Neural progenitor cell (in vitro differentiated cells): ENCODE measurements around the gene MAGED1. TPM values are rescaled to one million over a fixed set of nuclear protein-coding genes. Genes with fewer than 3 reads are reported as not detected.

Source experiments
- DNase-seq: peaks from one replicate; pipeline ENCODE4 v3.0.0-alpha.2; 2016; ENCODE audit warnings: low spot score
- H2AFZ ChIP-seq: fragments of 200-600 bp; sonication (generic); replicated peaks from 2 replicates; pipeline ENCODE4 v1.6.1; 2016; ENCODE audit warnings: antibody characterized with exemption
- H3F3A ChIP-seq: fragments of 200-600 bp; sonication (generic); 2 replicates; pipeline ENCODE4 v1.6.1; 2016; ENCODE audit warnings: antibody characterized with exemption, low read depth
- H3K27ac ChIP-seq: fragments of 200-600 bp; sonication (generic); 2 replicates; pipeline ENCODE4 v1.5.1; 2016; ENCODE audit warnings: mild to moderate bottlenecking
- H3K27me3 ChIP-seq: fragments of 200-600 bp; sonication (generic); 2 replicates; pipeline ENCODE4 v1.6.1; 2016; ENCODE audit warnings: mild to moderate bottlenecking, moderate library complexity
- H3K36me3 ChIP-seq: fragments of 200-600 bp; sonication (generic); 2 replicates; pipeline ENCODE4 v1.5.1; 2016
- H3K4me1 ChIP-seq: fragments of 200-600 bp; sonication (generic); 2 replicates; pipeline ENCODE4 v1.6.1; 2016; ENCODE audit warnings: mixed run types
- H3K4me2 ChIP-seq: fragments of 200-600 bp; sonication (generic); 2 replicates; pipeline ENCODE4 v1.6.1; 2016
- H3K4me3 ChIP-seq: fragments of 200-600 bp; sonication (generic); 2 replicates; pipeline ENCODE4 v1.5.1; 2016
- H3K79me2 ChIP-seq: fragments of 200-600 bp; sonication (generic); 2 replicates; pipeline ENCODE4 v1.6.1; 2016; ENCODE audit warnings: low read depth
- H3K9ac ChIP-seq: fragments of 200-600 bp; sonication (generic); 2 replicates; pipeline ENCODE4 v1.6.1; 2016
- H3K9me3 ChIP-seq: fragments of 200-600 bp; sonication (generic); 2 replicates; pipeline ENCODE4 v1.5.1; 2016; ENCODE audit warnings: low read depth
- H4K20me1 ChIP-seq: fragments of 200-600 bp; sonication (generic); 2 replicates; pipeline ENCODE4 v1.6.1; 2016; ENCODE audit warnings: low read depth
- H3K27ac Mint-ChIP-seq: 3 replicates; pipeline ENCODE4 v1.8.0; 2021; ENCODE audit warnings: mixed read lengths
- H3K27me3 Mint-ChIP-seq: 2 replicates; pipeline ENCODE4 v1.8.0; 2022; ENCODE audit warnings: low read depth, mild to moderate bottlenecking, inconsistent platforms, moderate library complexity, mixed read lengths; ENCODE audit not compliant: insufficient read depth
- H3K36me3 Mint-ChIP-seq: 3 replicates; pipeline ENCODE4 v1.8.0; 2021; ENCODE audit warnings: mixed read lengths
- H3K4me1 Mint-ChIP-seq: 3 replicates; pipeline ENCODE4 v1.8.0; 2021; ENCODE audit warnings: mixed read lengths
- H3K4me3 Mint-ChIP-seq: 3 replicates; pipeline ENCODE4 v1.8.0; 2021; ENCODE audit warnings: mild to moderate bottlenecking, moderate library complexity, mixed read lengths
- H3K9me3 Mint-ChIP-seq: 3 replicates; pipeline ENCODE4 v1.8.0; 2020; ENCODE audit warnings: mixed read lengths
- EZH2 ChIP-seq: fragments of 200-600 bp; sonication (generic); IDR thresholded peaks from 2 replicates; pipeline ENCODE4 v1.6.1; 2017; ENCODE audit warnings: antibody characterized with exemption, mild to moderate bottlenecking, moderate library complexity
- EZH2phosphoT487 ChIP-seq: fragments of 200-600 bp; sonication (generic); IDR thresholded peaks from 2 replicates; pipeline ENCODE4 v1.6.1; 2017; ENCODE audit warnings: antibody characterized with exemption
- total RNA-seq: library from RNA; depleted of rRNA; stranded (reverse); fragments of >200 nt; gene quantifications from 2 replicates; pipeline ENCODE4 v1.2.3, GENCODE V29; 2015; ENCODE audit warnings: low replicate concordance
- TF ChIP-seq, protein P1 (sequence below): fragments of 200-600 bp; sonication (generic); IDR thresholded peaks from 2 replicates; pipeline ENCODE4 v1.5.1; 2017; ENCODE audit warnings: antibody characterized with exemption, mild to moderate bottlenecking

The MAGED1 gene
- total RNA-seq, 1 donor from 2014 or later, result 133 TPM

DNA sequence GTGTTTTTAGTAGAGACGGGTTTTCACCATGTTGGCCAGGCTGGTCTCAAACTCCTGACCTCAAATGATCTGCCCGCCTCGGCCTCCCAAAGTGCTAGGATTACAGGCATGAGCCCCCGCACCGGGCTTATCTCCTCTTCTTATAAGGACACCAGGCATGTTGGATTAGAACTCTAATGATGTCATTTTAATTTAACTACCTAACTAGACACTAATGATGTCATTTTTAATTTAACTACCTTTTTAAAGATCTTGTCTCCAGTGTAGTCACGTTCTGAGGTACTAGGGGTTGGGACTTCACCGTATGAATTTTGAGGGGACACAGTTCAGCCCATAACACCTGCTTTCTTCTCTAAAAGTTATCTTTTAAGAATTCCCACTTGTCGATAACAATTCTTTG, 37.7 kb upstream of the MAGED1 start:
- no peak overlapping the region for H3K4me2 ChIP-seq
- H3K27me3 ChIP-seq, result no peaks in the 10 kb centered on the region
- no peaks in the 10 kb centered on the region for H3K27me3 Mint-ChIP-seq
- H3K79me2 ChIP-seq, result peaks cover 33% of the 10 kb centered on the region
- no peak overlapping the region for H3K4me3 Mint-ChIP-seq
- H3K9ac ChIP-seq, result no peak overlapping the region
- H4K20me1 ChIP-seq, result peaks cover 21% of the 10 kb centered on the region
- peaks cover 15% of the 10 kb centered on the region for H3K9me3 ChIP-seq
- no peak overlapping the region for H3K27ac ChIP-seq
- TF ChIP-seq EZH2phosphoT487, result no peak
- TF ChIP-seq, protein P1, sequence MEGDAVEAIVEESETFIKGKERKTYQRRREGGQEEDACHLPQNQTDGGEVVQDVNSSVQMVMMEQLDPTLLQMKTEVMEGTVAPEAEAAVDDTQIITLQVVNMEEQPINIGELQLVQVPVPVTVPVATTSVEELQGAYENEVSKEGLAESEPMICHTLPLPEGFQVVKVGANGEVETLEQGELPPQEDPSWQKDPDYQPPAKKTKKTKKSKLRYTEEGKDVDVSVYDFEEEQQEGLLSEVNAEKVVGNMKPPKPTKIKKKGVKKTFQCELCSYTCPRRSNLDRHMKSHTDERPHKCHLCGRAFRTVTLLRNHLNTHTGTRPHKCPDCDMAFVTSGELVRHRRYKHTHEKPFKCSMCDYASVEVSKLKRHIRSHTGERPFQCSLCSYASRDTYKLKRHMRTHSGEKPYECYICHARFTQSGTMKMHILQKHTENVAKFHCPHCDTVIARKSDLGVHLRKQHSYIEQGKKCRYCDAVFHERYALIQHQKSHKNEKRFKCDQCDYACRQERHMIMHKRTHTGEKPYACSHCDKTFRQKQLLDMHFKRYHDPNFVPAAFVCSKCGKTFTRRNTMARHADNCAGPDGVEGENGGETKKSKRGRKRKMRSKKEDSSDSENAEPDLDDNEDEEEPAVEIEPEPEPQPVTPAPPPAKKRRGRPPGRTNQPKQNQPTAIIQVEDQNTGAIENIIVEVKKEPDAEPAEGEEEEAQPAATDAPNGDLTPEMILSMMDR, result no peak
- no peak for TF ChIP-seq EZH2
- H3K36me3 Mint-ChIP-seq, result peaks cover 34% of the 10 kb centered on the region
- no peak for DNase-seq
- H3K27ac Mint-ChIP-seq, result no peak overlapping the region
- H2AFZ ChIP-seq, result no peak overlapping the region
- peaks cover 29% of the 10 kb centered on the region for H3K4me1 ChIP-seq
- H3K4me1 Mint-ChIP-seq, result peaks cover 21% of the 10 kb centered on the region
- peaks cover 46% of the 10 kb centered on the region for H3K9me3 Mint-ChIP-seq
- H3K36me3 ChIP-seq, result peaks cover 6% of the 10 kb centered on the region
- H3K4me3 ChIP-seq, result no peak overlapping the region
- H3F3A ChIP-seq, result peaks cover 26% of the 10 kb centered on the region

DNA sequence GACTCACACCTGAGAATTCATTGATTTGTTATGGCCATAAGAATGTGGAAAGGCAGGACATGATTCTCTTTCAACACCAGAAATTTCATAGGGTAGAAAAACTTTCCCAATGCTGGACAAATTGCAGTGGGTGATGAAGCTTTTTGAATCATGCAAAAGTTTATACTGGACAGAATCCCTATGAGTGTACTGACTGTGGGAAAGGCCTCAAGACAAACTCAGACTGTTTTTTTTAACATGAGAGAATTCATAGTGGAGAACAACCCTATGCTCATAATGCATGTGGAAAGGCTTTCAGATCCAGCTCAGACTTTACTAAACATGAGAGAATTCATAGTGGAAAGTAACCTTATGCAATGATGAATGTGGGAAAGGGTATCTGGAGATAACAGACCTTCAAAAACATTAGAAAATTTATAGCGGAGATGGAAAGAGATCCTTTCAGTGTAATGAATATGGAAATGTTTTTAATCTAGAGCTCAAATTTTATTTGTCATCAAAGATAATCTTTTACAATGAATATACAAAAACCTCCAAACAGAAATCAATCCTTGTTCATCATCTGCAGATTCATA, 36.2 kb upstream of the MAGED1 start:
- peaks cover 6% of the 10 kb centered on the region for H3K36me3 ChIP-seq
- DNase-seq, result no peak
- H3K4me3 ChIP-seq, result no peak overlapping the region
- H3K9me3 ChIP-seq, result peaks cover 15% of the 10 kb centered on the region
- no peak overlapping the region for H3K27ac ChIP-seq
- Mint-ChIP-seq H3K4me1 (peaks cover 12% of the 10 kb centered on the region), H3K4me3 (no peak overlapping the region), H3K36me3 (peaks cover 34% of the 10 kb centered on the region), H3K27ac (no peak overlapping the region), H3K9me3 (peaks cover 46% of the 10 kb centered on the region), H3K27me3 (no peaks in the 10 kb centered on the region)
- no peak overlapping the region for H3K4me2 ChIP-seq
- peaks cover 13% of the 10 kb centered on the region for H3F3A ChIP-seq
- no peaks in the 10 kb centered on the region for H3K27me3 ChIP-seq
- peaks cover 44% of the 10 kb centered on the region for H3K79me2 ChIP-seq
- H2AFZ ChIP-seq, result no peak overlapping the region
- peaks cover 17% of the 10 kb centered on the region for H3K4me1 ChIP-seq
- peaks cover 9% of the 10 kb centered on the region for H4K20me1 ChIP-seq
- no peak overlapping the region for H3K9ac ChIP-seq
- no peak for TF ChIP-seq EZH2
- TF ChIP-seq, protein P1, result no peak
- no peak for TF ChIP-seq EZH2phosphoT487

DNA sequence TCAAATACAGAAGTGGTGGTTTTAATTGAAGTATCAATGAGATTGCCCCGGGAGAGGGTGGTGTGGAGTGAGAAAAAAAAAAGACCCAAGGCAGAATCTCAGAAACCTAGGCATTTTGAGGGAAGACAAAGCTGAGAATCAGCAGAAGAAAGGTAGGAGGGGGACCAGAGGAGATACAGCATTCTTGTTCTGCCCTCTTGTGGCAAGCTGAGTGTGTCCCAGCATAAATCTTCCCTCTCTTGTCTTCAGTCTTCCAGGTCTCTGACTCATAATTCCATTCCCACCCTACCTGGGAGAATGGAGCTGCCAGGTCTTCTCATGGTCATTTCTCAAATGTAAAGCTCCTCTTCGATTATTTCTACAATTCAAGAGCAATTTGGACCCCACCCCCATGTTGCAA, 32.7 kb upstream of the MAGED1 start:
- TF ChIP-seq EZH2 (no peak), EZH2phosphoT487 (no peak)
- TF ChIP-seq, protein P1, result peak; percentile 57
- Histone ChIP-seq H3F3A (no peaks in the 10 kb centered on the region), H2AFZ (no peak overlapping the region), H3K27me3 (no peaks in the 10 kb centered on the region), H3K27ac (no peak overlapping the region), H3K9me3 (peaks cover 16% of the 10 kb centered on the region), H3K9ac (no peak overlapping the region), H3K36me3 (peaks cover 6% of the 10 kb centered on the region), H4K20me1 (no peaks in the 10 kb centered on the region), H3K79me2 (peaks cover 55% of the 10 kb centered on the region), H3K4me2 (no peak overlapping the region), H3K4me1 (no peaks in the 10 kb centered on the region), H3K4me3 (no peak overlapping the region)
- peak; percentile 52 for DNase-seq
- Mint-ChIP-seq H3K27ac (no peak overlapping the region), H3K27me3 (no peaks in the 10 kb centered on the region), H3K36me3 (peaks cover 37% of the 10 kb centered on the region), H3K4me3 (no peak overlapping the region), H3K4me1 (no peaks in the 10 kb centered on the region), H3K9me3 (peaks cover 61% of the 10 kb centered on the region)
